Subcutaneous abdominal adipose tissue (tissue), 5 donors: Measurements from ENCODE around the gene IFFO2.

Experiments
- H3K27ac ChIP-seq: one replicate; pipeline ENCODE4 v1.7.0; 2013; ENCODE audit warnings: low read depth, mild to moderate bottlenecking, inconsistent platforms, low read length, moderate library complexity
- H3K27me3 ChIP-seq, 5 donors: one replicate each; pipeline ENCODE4 v1.7.0; 2013; ENCODE audit warnings: low read length in 5 of 5, inconsistent platforms in 1 of 5; ENCODE audit not compliant: control insufficient read depth in 5 of 5, insufficient read depth in 4 of 5
- H3K36me3 ChIP-seq, 5 donors: one replicate each; pipeline ENCODE4 v1.7.0; 2013; ENCODE audit warnings: low read length in 5 of 5; ENCODE audit not compliant: control insufficient read depth in 5 of 5, insufficient read depth in 5 of 5
- H3K4me1 ChIP-seq, 5 donors: one replicate each; pipeline ENCODE4 v1.7.0; 2013; ENCODE audit warnings: low read length in 5 of 5, mild to moderate bottlenecking in 3 of 5, moderate library complexity in 1 of 5; ENCODE audit not compliant: control insufficient read depth in 5 of 5, insufficient read depth in 5 of 5
- H3K4me3 ChIP-seq, 5 donors: one replicate each; pipeline ENCODE4 v1.7.0; 2013; ENCODE audit warnings: low read length in 5 of 5, low read depth in 1 of 5
- H3K9ac ChIP-seq, 5 donors: one replicate each; pipeline ENCODE4 v1.7.0; 2013; ENCODE audit warnings: low read length in 5 of 5, mild to moderate bottlenecking in 4 of 5, moderate library complexity in 3 of 5
- H3K9me3 ChIP-seq, 5 donors: one replicate each; pipeline ENCODE4 v1.7.0; 2013; ENCODE audit warnings: low read length in 5 of 5; ENCODE audit not compliant: control insufficient read depth in 5 of 5
- donor health status: healthy.
- donor health status: healthy.
- donor health status: healthy.
- donor health status: healthy.
- donor health status: healthy.

The IFFO2 gene

GRCh38 chr1:18973446-18973955 lies 17.0 kb upstream of the IFFO2 start:
- no peak overlapping the region for H3K27ac ChIP-seq
- no peak overlapping the region for H3K4me3 ChIP-seq
- peaks cover 3 to 19% (median 15%) of the 10 kb centered on the region in 5 donors for H3K4me1 ChIP-seq
- H3K9me3 ChIP-seq = no peaks in the 10 kb centered on the region
- no peaks in the 10 kb centered on the region for H3K36me3 ChIP-seq
- no peak overlapping the region for H3K9ac ChIP-seq
- H3K27me3 ChIP-seq = no peaks in the 10 kb centered on the region

GRCh38 chr1:18972991-18973390 lies 16.5 kb upstream of the IFFO2 start:
- Histone ChIP-seq H3K27me3 (no peaks in the 10 kb centered on the region), H3K36me3 (no peaks in the 10 kb centered on the region), H3K9ac (no peak overlapping the region), H3K4me3 (no peak overlapping the region), H3K4me1 (peaks cover under 1 to 15% (median 12%) of the 10 kb centered on the region in 5 donors), H3K9me3 (no peaks in the 10 kb centered on the region), H3K27ac (no peak overlapping the region)

GRCh38 chr1:18972531-18972930 lies 16.1 kb upstream of the IFFO2 start:
- no peak overlapping the region for H3K27ac ChIP-seq
- H3K9ac ChIP-seq = no peak overlapping the region
- no peaks in the 10 kb centered on the region for H3K36me3 ChIP-seq
- no peak overlapping the region for H3K4me3 ChIP-seq
- no peaks in the 10 kb centered on the region for H3K27me3 ChIP-seq
- peaks cover 0 to 17% (median 15%) of the 10 kb centered on the region in 5 donors for H3K4me1 ChIP-seq
- no peaks in the 10 kb centered on the region for H3K9me3 ChIP-seq

GRCh38 chr1:18970762-18971161 lies 14.3 kb upstream of the IFFO2 start:
- H3K27ac ChIP-seq = no peak overlapping the region
- no peaks in the 10 kb centered on the region for H3K36me3 ChIP-seq
- H3K27me3 ChIP-seq = no peaks in the 10 kb centered on the region
- H3K9me3 ChIP-seq = no peaks in the 10 kb centered on the region
- peaks cover 0 to 27% (median 20%) of the 10 kb centered on the region in 5 donors for H3K4me1 ChIP-seq
- H3K4me3 ChIP-seq = no peak overlapping the region
- no peak overlapping the region for H3K9ac ChIP-seq

GRCh38 chr1:18970358-18970757 lies 13.9 kb upstream of the IFFO2 start:
- H3K9ac ChIP-seq = no peak overlapping the region
- H3K27me3 ChIP-seq = no peaks in the 10 kb centered on the region
- H3K4me3 ChIP-seq = no peak overlapping the region
- no peaks in the 10 kb centered on the region for H3K36me3 ChIP-seq
- peaks cover 2 to 27% (median 22%) of the 10 kb centered on the region in 5 donors for H3K4me1 ChIP-seq
- no peak overlapping the region for H3K27ac ChIP-seq
- H3K9me3 ChIP-seq = no peaks in the 10 kb centered on the region

- H3K27ac ChIP-seq = no peak overlapping the region
- H3K4me3 ChIP-seq = no peak overlapping the region
- no peaks in the 10 kb centered on the region for H3K27me3 ChIP-seq
- peak overlapping the region in 1 of 5 donors; percentile 47 for H3K9ac ChIP-seq
- no peaks in the 10 kb centered on the region for H3K36me3 ChIP-seq
- peaks cover 2 to 33% (median 29%) of the 10 kb centered on the region in 5 donors for H3K4me1 ChIP-seq
- H3K9me3 ChIP-seq = no peaks in the 10 kb centered on the region
These were observed 10.7 kb upstream of the IFFO2 start for GRCh38 chr1:18967066-18967690.

- H3K36me3 ChIP-seq = no peaks in the 10 kb centered on the region
- H3K27me3 ChIP-seq = no peaks in the 10 kb centered on the region
- H3K27ac ChIP-seq = no peak overlapping the region
- H3K9me3 ChIP-seq = no peaks in the 10 kb centered on the region
- H3K4me1 ChIP-seq = peaks cover 2 to 46% (median 43%) of the 10 kb centered on the region in 5 donors
- H3K9ac ChIP-seq = peak overlapping the region in 1 of 5 donors; percentile 49
- H3K4me3 ChIP-seq = no peak overlapping the region
These were observed 9.0 kb upstream of the IFFO2 start for GRCh38 chr1:18965206-18966173.

GRCh38 chr1:18963968-18964367 lies 7.5 kb upstream of the IFFO2 start:
- Histone ChIP-seq H3K27ac (peak overlapping the region; percentile 4), H3K4me1 (peaks cover 2 to 47% (median 45%) of the 10 kb centered on the region in 5 donors), H3K27me3 (no peaks in the 10 kb centered on the region), H3K4me3 (no peak overlapping the region), H3K9me3 (no peaks in the 10 kb centered on the region), H3K9ac (peak overlapping the region in 1 of 5 donors; percentile 15), H3K36me3 (no peaks in the 10 kb centered on the region)

- no peak overlapping the region for H3K4me3 ChIP-seq
- H3K27ac ChIP-seq = peak overlapping the region; percentile 78
- H3K27me3 ChIP-seq = no peaks in the 10 kb centered on the region
- no peaks in the 10 kb centered on the region for H3K9me3 ChIP-seq
- peak overlapping the region in 1 of 5 donors; percentile 72 for H3K9ac ChIP-seq
- no peaks in the 10 kb centered on the region for H3K36me3 ChIP-seq
- H3K4me1 ChIP-seq = peaks cover 2 to 47% (median 45%) of the 10 kb centered on the region in 5 donors
These were observed 6.6 kb upstream of the IFFO2 start for GRCh38 chr1:18962855-18963737.
